Measurements from ENCODE around the gene HMG20B.

Gene HMG20B

DNA sequence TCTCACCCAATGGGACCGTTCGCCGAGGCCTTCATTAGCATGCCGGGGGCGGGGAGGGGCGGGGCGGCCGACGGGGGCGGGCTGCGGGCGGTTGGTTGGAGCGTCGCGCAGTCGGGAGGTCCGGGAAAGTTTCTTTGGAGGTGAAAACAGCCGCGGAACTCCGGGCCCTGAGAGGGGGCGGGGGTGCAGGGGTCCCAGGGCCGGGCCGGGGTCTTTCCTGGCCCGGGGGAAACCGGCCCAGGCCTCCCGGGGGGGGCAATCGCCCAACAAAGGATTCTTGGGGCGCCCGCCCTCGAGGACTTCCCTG is at the start of gene HMG20B:
TSS of gene HMG20B (plus strand) at position 90 of the 307 bp plus-strand sequence. CDS start 366 bp downstream, outside the sequence.
- H3K4me3 ChIP-seq = peak within 1 kb of the TSS; percentile 84 to 90
- peaks cover 5 to 38% (median 29%) of the 10 kb centered on the region in 4 donors for H3K4me1 ChIP-seq
- TF ChIP-seq, protein P1, sequence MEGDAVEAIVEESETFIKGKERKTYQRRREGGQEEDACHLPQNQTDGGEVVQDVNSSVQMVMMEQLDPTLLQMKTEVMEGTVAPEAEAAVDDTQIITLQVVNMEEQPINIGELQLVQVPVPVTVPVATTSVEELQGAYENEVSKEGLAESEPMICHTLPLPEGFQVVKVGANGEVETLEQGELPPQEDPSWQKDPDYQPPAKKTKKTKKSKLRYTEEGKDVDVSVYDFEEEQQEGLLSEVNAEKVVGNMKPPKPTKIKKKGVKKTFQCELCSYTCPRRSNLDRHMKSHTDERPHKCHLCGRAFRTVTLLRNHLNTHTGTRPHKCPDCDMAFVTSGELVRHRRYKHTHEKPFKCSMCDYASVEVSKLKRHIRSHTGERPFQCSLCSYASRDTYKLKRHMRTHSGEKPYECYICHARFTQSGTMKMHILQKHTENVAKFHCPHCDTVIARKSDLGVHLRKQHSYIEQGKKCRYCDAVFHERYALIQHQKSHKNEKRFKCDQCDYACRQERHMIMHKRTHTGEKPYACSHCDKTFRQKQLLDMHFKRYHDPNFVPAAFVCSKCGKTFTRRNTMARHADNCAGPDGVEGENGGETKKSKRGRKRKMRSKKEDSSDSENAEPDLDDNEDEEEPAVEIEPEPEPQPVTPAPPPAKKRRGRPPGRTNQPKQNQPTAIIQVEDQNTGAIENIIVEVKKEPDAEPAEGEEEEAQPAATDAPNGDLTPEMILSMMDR (IDR thresholded peaks at IDR 0.05) = no peak
- H3K27ac ChIP-seq = peak within 1 kb of the TSS; percentile 73 to 81
- intact Hi-C loops (cut with DNase I; ENCODE audit: low total_unique reads) = no loop called here
- H3K9me3 ChIP-seq = no peaks in the 10 kb centered on the region
- peaks cover 0 to 28% (median 0%) of the 10 kb centered on the region in 3 donors for H3K36me3 ChIP-seq
- H3K27me3 ChIP-seq = no peaks in the 10 kb centered on the region
- DNase-seq = no peak

GRCh38 chr19:3523361-3524077 is 49.2 kb upstream of the HMG20B start:
- TF ChIP-seq, protein P1 (IDR thresholded peaks at IDR 0.05) = no peak
- Histone ChIP-seq H3K9me3 (no peaks in the 10 kb centered on the region), H3K36me3 (peaks cover 43 to 93% (median 59%) of the 10 kb centered on the region in 3 donors), H3K4me3 (no peak overlapping the region), H3K4me1 (peaks cover 0 to 7% (median 0%) of the 10 kb centered on the region in 4 donors), H3K27ac (no peak overlapping the region), H3K27me3 (no peaks in the 10 kb centered on the region)
- intact Hi-C loops (cut with DNase I; ENCODE audit: low total_unique reads) = no loop called here
- no peak for DNase-seq

DNA sequence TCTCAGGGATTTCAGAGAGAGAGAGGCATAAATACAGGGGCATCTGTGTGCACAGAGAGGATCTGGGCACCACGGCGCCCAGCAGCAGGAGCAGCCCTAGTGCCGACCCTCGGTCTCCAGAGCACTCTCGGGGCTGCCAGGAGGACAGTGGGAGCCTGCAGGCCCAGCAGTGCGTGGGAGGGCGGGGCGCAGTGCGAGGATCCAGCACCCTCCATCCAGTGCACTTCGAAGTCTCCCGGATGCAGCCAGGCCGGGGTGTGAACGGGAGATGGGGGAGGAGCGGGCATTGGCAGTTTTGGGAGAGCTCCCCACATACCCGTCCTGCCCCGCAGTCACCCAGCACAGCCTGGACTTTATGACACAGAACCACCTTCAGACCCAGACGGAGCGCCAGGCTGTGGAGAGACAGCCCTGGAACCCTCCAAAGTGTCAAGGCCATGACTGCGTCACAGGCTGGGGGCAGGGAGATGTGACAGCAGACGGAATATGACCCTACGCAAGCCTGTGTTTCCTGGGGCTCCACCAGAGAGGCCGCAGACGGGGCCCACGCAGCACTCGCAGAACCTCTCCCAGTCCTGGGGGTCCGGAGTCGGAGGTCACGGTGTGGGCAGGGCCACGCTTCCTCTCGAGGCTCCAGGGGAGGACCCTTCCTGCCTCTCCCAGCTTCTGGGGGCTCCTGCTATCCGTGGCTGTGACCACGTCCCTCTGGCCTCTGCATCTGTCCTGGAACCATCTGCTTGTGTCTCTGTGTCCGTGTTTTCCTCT is 48.5 kb upstream of the HMG20B start:
- TF ChIP-seq, protein P1 (IDR thresholded peaks at IDR 0.05) = no peak
- Histone ChIP-seq H3K36me3 (peaks cover 43 to 86% (median 59%) of the 10 kb centered on the region in 3 donors), H3K4me1 (peaks cover 0 to 7% (median 0%) of the 10 kb centered on the region in 4 donors), H3K4me3 (no peak overlapping the region), H3K27ac (no peak overlapping the region), H3K9me3 (no peaks in the 10 kb centered on the region), H3K27me3 (no peaks in the 10 kb centered on the region)
- DNase-seq = no peak
- intact Hi-C loops (cut with DNase I; ENCODE audit: low total_unique reads) = no loop called here

- Histone ChIP-seq H3K9me3 (no peaks in the 10 kb centered on the region), H3K27ac (no peak overlapping the region), H3K4me3 (no peak overlapping the region), H3K36me3 (peaks cover 43 to 79% (median 55%) of the 10 kb centered on the region in 3 donors), H3K27me3 (no peaks in the 10 kb centered on the region), H3K4me1 (peaks cover 0 to 7% (median 0%) of the 10 kb centered on the region in 4 donors)
- DNase-seq = no peak
- TF ChIP-seq, protein P1 (IDR thresholded peaks at IDR 0.05) = no peak
- intact Hi-C loops (cut with DNase I; ENCODE audit: low total_unique reads) = no loop called here
These were observed 47.8 kb upstream of the HMG20B start for GRCh38 chr19:3524904-3525451.

- intact Hi-C loops (cut with DNase I; ENCODE audit: low total_unique reads) = no loop called here
These were observed 46.1 kb upstream of the HMG20B start for GRCh38 chr19:3526507-3527237.

More at GRCh38 chr19:3526507-3527237, 46.1 kb upstream of the HMG20B start:
- Histone ChIP-seq H3K4me3 (no peak overlapping the region), H3K4me1 (no peaks in the 10 kb centered on the region), H3K36me3 (peaks cover 46 to 80% (median 70%) of the 10 kb centered on the region in 3 donors), H3K9me3 (no peaks in the 10 kb centered on the region), H3K27me3 (no peaks in the 10 kb centered on the region), H3K27ac (no peak overlapping the region)
- TF ChIP-seq, protein P1 (IDR thresholded peaks at IDR 0.05) = no peak
- no peak for DNase-seq

All from tibial artery (tissue), 4 donors.